ENCODE measurements around the gene GHR.

The GHR gene

GRCh38 chr5:42462083-42462482 lies 38.8 kb downstream of the GHR start:
- Histone ChIP-seq H3K36me3 (replicated peaks) (no peaks in the 10 kb centered on the region), H3K27me3 (replicated peaks) (no peaks in the 10 kb centered on the region), H3K4me3 (ENCODE audit: low read depth, low read length) (no peak overlapping the region), H3K27ac (no peak overlapping the region)
- TF ChIP-seq CTCF (IDR thresholded peaks at IDR 0.05; ENCODE audit: low read depth, low read length, missing control alignments), result no peak
- no peak for DNase-seq
- in situ Hi-C loops (cut with HindIII; ENCODE audit: low pct_ligation_motif_present, low sequenced_read_pairs), result no loop called here

GRCh38 chr5:42467572-42467971 lies 44.3 kb downstream of the GHR start:
- no peak for DNase-seq
- in situ Hi-C loops (cut with HindIII; ENCODE audit: low pct_ligation_motif_present, low sequenced_read_pairs), result no loop called here
- H3K4me3 ChIP-seq (ENCODE audit: low read depth, low read length), result no peak overlapping the region
- H3K27me3 ChIP-seq (replicated peaks), result no peaks in the 10 kb centered on the region
- no peak overlapping the region for H3K27ac ChIP-seq
- H3K36me3 ChIP-seq (replicated peaks), result no peaks in the 10 kb centered on the region
- no peak for TF ChIP-seq CTCF (IDR thresholded peaks at IDR 0.05; ENCODE audit: low read depth, low read length, missing control alignments)

- H3K36me3 ChIP-seq (replicated peaks), result no peaks in the 10 kb centered on the region
- DNase-seq, result no peak
- no peaks in the 10 kb centered on the region for H3K27me3 ChIP-seq (replicated peaks)
- TF ChIP-seq CTCF (IDR thresholded peaks at IDR 0.05; ENCODE audit: low read depth, low read length, missing control alignments), result no peak
- H3K4me3 ChIP-seq (ENCODE audit: low read depth, low read length), result no peak overlapping the region
- in situ Hi-C loops (cut with HindIII; ENCODE audit: low pct_ligation_motif_present, low sequenced_read_pairs), result no loop called here
- H3K27ac ChIP-seq, result no peak overlapping the region
Observed at GRCh38 chr5:42467981-42468524, 44.8 kb downstream of the GHR start.

GRCh38 chr5:42483472-42484154 lies 60.4 kb downstream of the GHR start:
- no peaks in the 10 kb centered on the region for H3K36me3 ChIP-seq (replicated peaks)
- no peak overlapping the region for H3K27ac ChIP-seq
- DNase-seq, result no peak
- in situ Hi-C loops (cut with HindIII; ENCODE audit: low pct_ligation_motif_present, low sequenced_read_pairs), result no loop called here
- H3K27me3 ChIP-seq (replicated peaks), result no peaks in the 10 kb centered on the region
- no peak for TF ChIP-seq CTCF (IDR thresholded peaks at IDR 0.05; ENCODE audit: low read depth, low read length, missing control alignments)
- no peak overlapping the region for H3K4me3 ChIP-seq (ENCODE audit: low read depth, low read length)

GRCh38 chr5:42487077-42487476 lies 63.8 kb downstream of the GHR start:
- DNase-seq, result no peak
- no peaks in the 10 kb centered on the region for H3K36me3 ChIP-seq (replicated peaks)
- no peaks in the 10 kb centered on the region for H3K27me3 ChIP-seq (replicated peaks)
- no peak overlapping the region for H3K27ac ChIP-seq
- in situ Hi-C loops (cut with HindIII; ENCODE audit: low pct_ligation_motif_present, low sequenced_read_pairs), result no loop called here
- TF ChIP-seq CTCF (IDR thresholded peaks at IDR 0.05; ENCODE audit: low read depth, low read length, missing control alignments), result no peak
- H3K4me3 ChIP-seq (ENCODE audit: low read depth, low read length), result no peak overlapping the region

GRCh38 chr5:42487821-42488220 lies 64.6 kb downstream of the GHR start:
- in situ Hi-C loops (cut with HindIII; ENCODE audit: low pct_ligation_motif_present, low sequenced_read_pairs), result no loop called here
- Histone ChIP-seq H3K36me3 (replicated peaks) (no peaks in the 10 kb centered on the region), H3K4me3 (ENCODE audit: low read depth, low read length) (no peak overlapping the region), H3K27me3 (replicated peaks) (no peaks in the 10 kb centered on the region), H3K27ac (no peak overlapping the region)
- DNase-seq, result no peak
- TF ChIP-seq CTCF (IDR thresholded peaks at IDR 0.05; ENCODE audit: low read depth, low read length, missing control alignments), result no peak
